GM12864 (cell line): Measurements from ENCODE around the gene ASIC4.

Experiments used
- DNase-seq: peaks from one replicate; pipeline ENCODE4 v3.0.0-alpha.2; 2011; ENCODE audit warnings: low read depth
- H3K4me3 ChIP-seq: 2 replicates; pipeline ENCODE4 v1.5.1; 2011; ENCODE audit warnings: mild to moderate bottlenecking, low read depth, low read length, control low read depth
- CTCF ChIP-seq: IDR thresholded peaks from 2 replicates; pipeline ENCODE4 v1.5.1; 2011; ENCODE audit warnings: low read depth, mild to moderate bottlenecking, moderate library complexity, low read length, control low read depth, inconsistent platforms; ENCODE audit errors: missing control alignments

ASIC4 gene

GRCh38 chr2:219521066-219521880, 7.0 kb downstream of the ASIC4 start:
- H3K4me3 ChIP-seq: no peak overlapping the region
- no peak for DNase-seq
- peak; percentile 37 for TF ChIP-seq CTCF

- no peak for TF ChIP-seq CTCF
- no peak overlapping the region for H3K4me3 ChIP-seq
- no peak for DNase-seq
These were observed 8.1 kb downstream of the ASIC4 start for GRCh38 chr2:219522111-219523030.

- H3K4me3 ChIP-seq: no peak overlapping the region
- DNase-seq: no peak
- TF ChIP-seq CTCF: no peak
These were observed 8.9 kb downstream of the ASIC4 start for GRCh38 chr2:219523031-219523671.

GRCh38 chr2:219524817-219525216, 10.5 kb downstream of the ASIC4 start:
- no peak overlapping the region for H3K4me3 ChIP-seq
- TF ChIP-seq CTCF: no peak
- DNase-seq: no peak

GRCh38 chr2:219525533-219526232, 11.4 kb downstream of the ASIC4 start:
- no peak for DNase-seq
- no peak for TF ChIP-seq CTCF
- H3K4me3 ChIP-seq: no peak overlapping the region

- no peak overlapping the region for H3K4me3 ChIP-seq
- DNase-seq: no peak
- no peak for TF ChIP-seq CTCF
These were observed 12.2 kb downstream of the ASIC4 start for GRCh38 chr2:219526320-219527075.
